ENCODE results near the gene FOXE1. TPM values are rescaled to one million over a fixed set of nuclear protein-coding genes. Genes with fewer than 3 reads are reported as not detected.

FOXE1 gene
- total and polyA plus RNA-seq, 4 donors, result not detected

DNA sequence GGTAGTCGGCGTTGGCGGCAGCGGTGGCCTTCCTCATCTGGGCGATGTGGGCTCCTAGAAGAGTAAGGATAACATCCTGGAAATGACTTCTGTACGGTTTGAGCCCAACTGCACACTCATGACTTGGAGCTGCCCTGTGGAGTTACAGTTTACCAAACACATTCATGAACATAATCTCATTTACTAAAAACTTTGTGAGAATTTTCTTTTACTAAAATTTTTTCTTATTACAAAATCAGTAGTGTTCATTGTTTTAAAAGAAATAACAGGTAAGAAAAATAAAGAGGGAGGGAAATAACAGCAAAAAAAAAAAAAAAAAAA, 5.3 kb downstream of the FOXE1 start:
- peaks cover 0 to 12% (median 0%) of the 10 kb centered on the region in 4 donors for H3K9me3 ChIP-seq (ENCODE audit: control insufficient read depth in 4 of 4, low read length in 3 of 4)
- no peak for TF ChIP-seq RXRA (IDR thresholded peaks at IDR 0.05)
- no peak for TF ChIP-seq HNF4G (IDR thresholded peaks at IDR 0.05)
- TF ChIP-seq YY1 (IDR thresholded peaks at IDR 0.05), result no peak
- TF ChIP-seq JUND (IDR thresholded peaks at IDR 0.05), result no peak
- TF ChIP-seq MAX (IDR thresholded peaks at IDR 0.05), result no peak
- no peak for TF ChIP-seq TAF1 (conservative IDR thresholded peaks at IDR 0.05)
- TF ChIP-seq FOXA1 (IDR thresholded peaks at IDR 0.05), result no peak
- TF ChIP-seq, protein P1, sequence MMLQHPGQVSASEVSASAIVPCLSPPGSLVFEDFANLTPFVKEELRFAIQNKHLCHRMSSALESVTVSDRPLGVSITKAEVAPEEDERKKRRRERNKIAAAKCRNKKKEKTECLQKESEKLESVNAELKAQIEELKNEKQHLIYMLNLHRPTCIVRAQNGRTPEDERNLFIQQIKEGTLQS (IDR thresholded peaks at IDR 0.05), result no peak
- TF ChIP-seq NR2F2 (IDR thresholded peaks at IDR 0.05), result no peak
- no peak for TF ChIP-seq EGR1 (IDR thresholded peaks at IDR 0.05; ENCODE audit: low read depth in 2 of 2)
- TF ChIP-seq REST (IDR thresholded peaks at IDR 0.05), result no peak
- no peak overlapping the region for H3K4me3 ChIP-seq (ENCODE audit: low read depth in 1 of 3, low read length in 3 of 3)
- no peak overlapping the region for H3K9ac ChIP-seq (ENCODE audit: low read depth in 1 of 2, low read length in 2 of 2)
- no peaks in the 10 kb centered on the region for H3K36me3 ChIP-seq (ENCODE audit: control insufficient read depth in 4 of 4, insufficient read depth in 3 of 4, low read depth in 1 of 4, low read length in 3 of 4)
- peaks cover 4 to 9% (median 4%) of the 10 kb centered on the region in 4 donors for H3K4me1 ChIP-seq (ENCODE audit: control insufficient read depth in 4 of 4, insufficient read depth in 4 of 4, low read length in 3 of 4)
- peaks cover 12 to 32% (median 23%) of the 10 kb centered on the region in 4 donors for H3K27me3 ChIP-seq (ENCODE audit: control insufficient read depth in 4 of 4, insufficient read depth in 4 of 4, low read length in 3 of 4)
- 11% methylated on average over 6 of the region's 6 CpGs for WGBS
- DNase-seq (ENCODE audit: low spot score), result no peak
- no peak overlapping the region for H3K27ac ChIP-seq (ENCODE audit: low read depth in 1 of 2, low read length in 2 of 2)

- Histone ChIP-seq H3K36me3 (ENCODE audit: control insufficient read depth in 4 of 4, insufficient read depth in 3 of 4, low read depth in 1 of 4, low read length in 3 of 4) (no peaks in the 10 kb centered on the region), H3K4me3 (ENCODE audit: low read depth in 1 of 3, low read length in 3 of 3) (no peak overlapping the region), H3K27ac (ENCODE audit: low read depth in 1 of 2, low read length in 2 of 2) (no peak overlapping the region), H3K9me3 (ENCODE audit: control insufficient read depth in 4 of 4, low read length in 3 of 4) (peaks cover 0 to 11% (median 0%) of the 10 kb centered on the region in 4 donors), H3K9ac (ENCODE audit: low read depth in 1 of 2, low read length in 2 of 2) (no peak overlapping the region), H3K4me1 (ENCODE audit: control insufficient read depth in 4 of 4, insufficient read depth in 4 of 4, low read length in 3 of 4) (peaks cover 0 to 4% (median 2%) of the 10 kb centered on the region in 4 donors), H3K27me3 (ENCODE audit: control insufficient read depth in 4 of 4, insufficient read depth in 4 of 4, low read length in 3 of 4) (peaks cover 12 to 32% (median 21%) of the 10 kb centered on the region in 4 donors)
- TF ChIP-seq SP1 (IDR thresholded peaks at IDR 0.05), result no peak
- no peak for TF ChIP-seq RAD21 (IDR thresholded peaks at IDR 0.05)
- TF ChIP-seq RXRA (IDR thresholded peaks at IDR 0.05), result no peak
- TF ChIP-seq CTCF (IDR thresholded peaks at IDR 0.05; ENCODE audit: low read depth, low read length, missing input control), result no peak
- no peak for TF ChIP-seq EGR1 (IDR thresholded peaks at IDR 0.05; ENCODE audit: low read depth in 2 of 2)
- no peak for TF ChIP-seq REST (IDR thresholded peaks at IDR 0.05)
- no peak for TF ChIP-seq YY1 (IDR thresholded peaks at IDR 0.05)
- no peak for TF ChIP-seq MAX (IDR thresholded peaks at IDR 0.05)
- no peak for TF ChIP-seq FOXA2 (IDR thresholded peaks at IDR 0.05)
- no peak for TF ChIP-seq TAF1 (conservative IDR thresholded peaks at IDR 0.05)
- TF ChIP-seq, protein P1 (IDR thresholded peaks at IDR 0.05), result no peak
- no peak for DNase-seq (ENCODE audit: low spot score)
- 38% methylated on average over 1 of the region's 1 CpG for WGBS
These were observed 5.8 kb downstream of the FOXE1 start for GRCh38 chr9:97858826-97859225.

Data from liver (tissue), 9 donors.